Measurements from ENCODE around the gene BTBD19. TPM values are rescaled to one million over a fixed set of nuclear protein-coding genes. Genes with fewer than 3 reads are reported as not detected.
"Not testable (repeated sequence)": the region's sequence is repeated elsewhere in the genome, so short reads cannot be mapped to it uniquely, and the experiment has no call there.

Gene BTBD19
- total RNA-seq, result 5.0 TPM

- DNase-seq, result peak; percentile 94
Measured at GRCh38 chr1:44808063-44808937, at the start of gene BTBD19. Gene BTBD19 (plus strand): TSS chr1:44808523. CDS start chr1:44808821, 298 bp downstream.

GRCh38 chr1:44759077-44759476 is 49.2 kb upstream of the BTBD19 start:
- peak; percentile 31 for DNase-seq

- no peak for DNase-seq
Measured at GRCh38 chr1:44760876-44761275, 47.4 kb upstream of the BTBD19 start.

GRCh38 chr1:44766421-44766820 is 41.9 kb upstream of the BTBD19 start:
- not testable (repeated sequence) for DNase-seq

- peak; percentile 98 for DNase-seq
Measured at GRCh38 chr1:44775078-44775929, 33.0 kb upstream of the BTBD19 start, which contains the start of gene RPS8. Gene RPS8 (plus strand): TSS chr1:44775540. CDS start chr1:44775597, 57 bp downstream.

- peak; percentile 34 for DNase-seq
Measured at GRCh38 chr1:44775930-44776729, 32.2 kb upstream of the BTBD19 start.

GRCh38 chr1:44776730-44777068 is 31.6 kb upstream of the BTBD19 start:
- DNase-seq, result no peak

GRCh38 chr1:44777547-44777946 is 30.8 kb upstream of the BTBD19 start:
- no peak for DNase-seq

GRCh38 chr1:44777969-44778635 is 30.2 kb upstream of the BTBD19 start:
- no peak for DNase-seq

- no peak for DNase-seq
Measured at GRCh38 chr1:44778705-44779576, 29.4 kb upstream of the BTBD19 start.

GRCh38 chr1:44780583-44781121 is 27.7 kb upstream of the BTBD19 start:
- no peak for DNase-seq

GRCh38 chr1:44783697-44784093 is 24.6 kb upstream of the BTBD19 start:
- DNase-seq, result peak; percentile 40

GRCh38 chr1:44784094-44785028 is 24.0 kb upstream of the BTBD19 start:
- peak; percentile 39 for DNase-seq

GRCh38 chr1:44785029-44785380 is 23.3 kb upstream of the BTBD19 start:
- no peak for DNase-seq

- DNase-seq, result no peak
Measured at GRCh38 chr1:44785501-44786137, 22.7 kb upstream of the BTBD19 start.

GRCh38 chr1:44786138-44786840 is 22.0 kb upstream of the BTBD19 start:
- peak; percentile 81 for DNase-seq

- DNase-seq, result no peak
Measured at GRCh38 chr1:44786841-44787426, 21.4 kb upstream of the BTBD19 start.

- DNase-seq, result no peak
Measured at GRCh38 chr1:44787506-44787905, 20.8 kb upstream of the BTBD19 start.

Measured in tongue (tissue), 2 donors.